ENCODE results near the gene FSHB.
"Not testable (repeated sequence)": the region's sequence is repeated elsewhere in the genome, so short reads cannot be mapped to it uniquely, and the experiment has no call there.

FSHB gene

GRCh38 chr11:30230714-30231113 lies at the start of gene FSHB:
TSS of gene FSHB (plus strand) at chr11:30231014. CDS start at chr11:30231903, 889 bp downstream.
- no peak for DNase-seq (ENCODE audit: low read depth, low spot score)

DNA sequence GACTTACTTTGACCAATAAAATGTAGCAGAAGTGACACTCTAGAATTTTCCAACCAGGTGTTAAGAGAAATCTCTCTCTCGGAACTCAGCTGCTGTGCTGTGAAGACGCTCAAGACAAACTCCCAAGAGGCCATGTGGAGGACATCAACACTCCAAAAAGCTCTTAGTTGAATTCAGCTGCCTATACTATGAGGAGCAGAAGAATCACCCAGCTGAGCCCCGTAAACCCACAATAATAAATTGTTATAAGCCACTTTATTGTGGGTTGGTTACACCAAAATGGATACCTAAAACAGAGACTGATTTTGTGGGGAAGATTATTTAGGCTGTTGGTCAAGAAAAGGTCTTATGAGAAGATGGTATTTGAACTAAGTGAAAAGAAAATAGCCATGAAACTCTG lies 44.1 kb upstream of the FSHB start:
- DNase-seq (ENCODE audit: low read depth, low spot score) = no peak

DNA sequence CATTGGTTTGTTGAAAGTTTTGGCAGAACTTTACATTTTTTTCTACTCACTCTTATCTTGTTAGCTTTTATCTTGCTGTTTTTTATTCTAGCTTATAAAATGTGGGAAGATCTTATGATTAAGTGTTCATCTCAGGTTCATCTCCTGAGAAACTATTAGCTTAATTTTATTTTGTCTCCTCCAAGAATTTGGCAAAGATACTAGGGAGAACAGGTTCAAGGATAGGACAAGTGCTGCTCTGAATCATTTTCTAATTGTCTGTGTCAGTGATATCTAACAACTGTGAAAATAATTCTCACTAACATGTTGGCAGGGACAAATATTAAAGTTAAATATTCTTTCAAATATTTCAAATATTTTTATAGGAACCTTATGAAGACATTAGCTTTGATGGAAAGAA lies 38.2 kb upstream of the FSHB start:
- no peak for DNase-seq (ENCODE audit: low read depth, low spot score)

DNA sequence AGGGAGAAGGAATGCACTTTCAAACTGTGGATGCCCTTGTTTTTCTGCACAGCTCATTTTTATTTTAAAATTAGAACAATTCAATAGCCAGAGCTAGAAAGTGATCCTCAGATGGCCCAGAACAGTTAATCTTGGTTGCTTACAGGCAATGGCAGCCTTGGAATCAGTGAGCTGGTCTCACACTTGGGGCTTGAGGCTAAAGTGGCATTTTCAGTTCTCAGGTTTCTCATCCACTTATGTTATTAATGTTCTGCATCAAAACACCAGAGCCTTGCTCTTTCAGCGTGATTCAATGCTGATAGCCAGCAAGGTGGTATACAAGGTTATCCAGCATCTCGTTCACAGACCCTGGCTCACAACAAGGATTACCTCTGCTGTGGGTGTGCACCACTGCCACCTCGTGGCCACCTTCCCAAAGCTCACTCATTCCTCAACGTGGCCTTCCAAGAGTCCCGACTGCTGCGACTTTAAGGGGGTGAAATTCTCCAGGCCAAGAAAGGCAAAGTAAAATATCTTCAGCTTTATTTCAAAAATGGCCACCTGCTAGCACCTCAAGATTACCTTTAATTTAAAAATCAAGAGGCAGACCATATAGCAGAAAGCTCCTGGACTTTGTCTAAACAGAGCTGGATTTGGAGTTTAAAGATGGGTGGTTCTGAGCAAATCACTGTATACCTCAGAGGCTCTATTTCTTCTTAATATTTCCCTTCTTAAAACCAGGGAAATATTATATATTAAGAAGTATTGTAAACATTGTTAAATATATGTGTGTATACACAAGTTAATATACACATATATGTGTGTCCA lies 34.2 kb upstream of the FSHB start:
- DNase-seq (ENCODE audit: low read depth, low spot score) = no peak

DNA sequence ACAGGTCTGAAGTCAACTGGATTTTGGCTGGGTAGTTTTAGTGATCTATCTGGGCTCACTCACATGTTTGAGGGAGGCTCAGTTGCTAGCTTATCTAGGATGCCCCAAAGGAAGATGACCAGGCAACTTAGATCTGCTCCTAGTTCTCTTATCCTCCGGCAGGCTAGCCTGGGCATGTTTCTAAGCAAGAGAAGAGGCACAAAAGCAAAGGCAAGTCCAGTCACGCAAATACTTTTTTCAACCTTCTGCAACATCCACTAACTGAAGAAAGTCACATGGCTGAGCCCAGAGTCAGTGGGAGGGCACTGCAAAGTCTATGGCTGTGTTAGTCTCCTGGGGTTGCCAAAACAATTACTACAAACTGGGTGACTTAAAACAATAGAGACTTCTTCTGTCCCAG lies 32.9 kb upstream of the FSHB start:
- DNase-seq (ENCODE audit: low read depth, low spot score) = no peak

DNA sequence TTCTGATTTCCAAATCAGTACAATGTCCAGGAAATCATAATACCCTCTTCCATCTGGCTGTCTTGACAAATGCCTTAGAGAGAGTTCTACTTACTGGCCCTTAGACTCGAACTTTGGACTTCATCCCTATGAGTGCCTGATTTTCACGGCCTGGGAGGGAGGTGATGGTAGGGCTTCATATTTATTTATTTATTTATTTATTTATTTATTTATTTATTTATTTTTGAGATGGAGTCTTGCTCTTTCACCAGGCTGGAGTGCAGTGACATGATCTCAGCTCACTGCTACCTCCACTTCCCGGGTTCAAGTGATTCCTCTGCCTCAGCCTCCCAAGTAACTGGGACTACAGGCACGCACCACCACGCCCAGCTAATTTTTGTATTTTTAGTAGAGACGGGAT lies 27.8 kb upstream of the FSHB start:
- DNase-seq (ENCODE audit: low read depth, low spot score) = not testable (repeated sequence)

GRCh38 chr11:30203850-30204249 lies 27.0 kb upstream of the FSHB start:
- DNase-seq (ENCODE audit: low read depth, low spot score) = no peak

DNA sequence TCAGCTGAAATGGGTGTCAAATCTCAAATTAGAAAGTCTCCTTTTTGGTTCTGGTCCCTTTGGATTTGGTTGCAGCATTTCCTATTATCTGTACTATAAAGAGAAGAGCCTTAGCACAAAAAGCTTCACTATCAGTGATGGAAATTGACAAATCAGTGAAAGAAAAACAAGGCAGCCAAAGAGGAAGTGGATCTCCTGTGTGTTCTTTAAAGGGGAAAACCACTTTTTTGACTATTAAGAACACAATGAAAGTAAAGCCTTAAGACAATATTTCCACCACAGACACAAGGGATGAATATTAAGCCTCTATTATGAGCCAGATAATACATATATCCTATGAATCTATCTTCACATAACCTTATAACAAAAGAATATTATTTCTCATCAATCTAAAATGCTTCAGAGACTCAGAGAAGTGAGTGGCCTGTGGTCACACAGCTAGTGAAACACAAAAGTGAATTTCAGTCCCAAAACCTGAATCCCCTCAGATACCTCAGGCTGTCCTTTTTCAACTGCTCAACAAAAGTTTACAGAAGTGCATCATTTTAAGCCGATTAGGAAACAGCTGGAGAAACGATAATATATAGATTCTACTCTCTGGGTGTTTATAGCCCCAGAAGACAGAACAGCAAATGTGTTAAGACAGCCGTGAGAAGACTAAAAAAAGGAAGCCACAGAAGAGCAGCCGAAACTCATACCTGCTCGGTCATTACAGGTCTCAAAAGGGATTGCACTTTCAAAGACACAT lies 24.4 kb upstream of the FSHB start:
- no peak for DNase-seq (ENCODE audit: low read depth, low spot score)

DNA sequence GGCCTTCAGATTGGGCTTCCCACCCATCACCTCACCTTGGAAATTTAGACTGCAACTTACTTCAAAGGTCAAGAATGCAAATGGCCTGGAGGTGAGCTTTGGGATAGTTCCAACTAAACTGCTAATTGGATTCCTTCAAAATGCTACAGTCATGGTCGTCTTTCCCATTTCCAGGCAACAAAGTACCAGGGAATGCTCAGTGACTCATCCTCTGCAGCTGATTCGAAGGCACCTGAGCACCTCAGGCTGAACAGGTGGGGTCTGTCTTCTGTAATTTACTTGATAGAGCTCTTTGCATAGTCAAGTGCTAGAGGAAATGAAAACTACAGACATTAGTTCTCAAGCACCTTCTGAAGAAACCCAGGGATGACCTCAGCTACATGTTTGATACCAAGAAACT lies 20.5 kb upstream of the FSHB start:
- no peak for DNase-seq (ENCODE audit: low read depth, low spot score)

DNA sequence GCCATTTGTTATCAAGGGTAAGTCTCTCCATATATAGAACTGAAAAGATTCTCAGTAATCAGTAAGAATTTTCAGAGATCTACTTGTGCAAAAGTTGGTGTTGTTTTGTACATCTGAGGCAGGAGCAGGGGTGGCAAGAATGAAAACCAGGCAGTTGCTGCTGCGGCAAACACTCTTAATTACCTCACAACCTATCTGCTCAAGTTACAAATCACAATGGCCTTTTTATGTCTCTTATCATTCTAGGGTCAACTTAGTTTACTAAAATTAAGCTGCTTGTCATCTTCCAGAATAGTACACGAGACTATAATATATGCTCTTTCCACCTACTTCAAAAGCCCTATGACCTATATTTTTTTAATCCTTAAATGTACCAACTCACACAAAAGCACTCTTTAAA lies 14.3 kb upstream of the FSHB start:
- DNase-seq (ENCODE audit: low read depth, low spot score) = no peak

DNA sequence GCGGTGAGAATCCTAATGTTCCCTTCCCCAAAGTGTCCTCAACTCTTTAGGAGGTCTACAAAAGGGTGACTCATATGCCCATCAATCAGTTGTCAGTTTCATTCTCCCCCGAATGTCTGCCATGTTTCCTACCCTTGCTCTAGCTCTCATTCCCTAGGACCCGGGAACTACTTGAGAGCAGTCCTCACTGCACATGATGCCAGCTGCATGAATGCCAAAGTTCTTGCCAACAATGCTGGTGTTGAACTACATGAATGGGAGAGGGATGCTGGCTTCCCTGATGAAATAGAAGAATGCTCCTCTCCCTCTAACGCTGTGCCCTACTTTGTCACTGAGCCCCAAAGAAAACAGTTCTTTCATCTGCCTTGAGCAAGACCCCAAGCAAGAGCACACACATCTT lies 12.5 kb upstream of the FSHB start:
- no peak for DNase-seq (ENCODE audit: low read depth, low spot score)

GRCh38 chr11:30225642-30226041 lies 5.2 kb upstream of the FSHB start:
- no peak for DNase-seq (ENCODE audit: low read depth, low spot score)

- no peak for DNase-seq (ENCODE audit: low read depth, low spot score)
These were observed 2.4 kb upstream of the FSHB start for GRCh38 chr11:30228323-30228884.

DNA sequence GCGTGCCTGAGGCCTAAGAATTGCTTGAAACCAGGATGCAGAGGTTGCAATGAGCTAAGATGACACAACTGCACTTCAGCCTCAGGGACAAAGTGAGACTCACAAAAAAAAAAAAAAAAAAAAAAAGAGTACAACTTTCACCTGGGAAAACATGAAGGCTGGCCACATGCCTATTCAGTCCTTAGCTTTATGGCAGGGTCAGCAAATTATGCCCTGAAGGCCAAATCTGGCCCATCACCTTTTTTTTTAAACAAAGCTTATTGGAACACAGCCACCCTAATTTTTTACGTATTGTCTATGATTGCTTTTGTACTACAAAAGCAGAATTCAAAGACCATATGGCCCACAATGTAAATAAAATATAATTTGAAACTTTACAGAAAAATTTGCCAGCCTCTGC lies 8.2 kb downstream of the FSHB start:
- no peak for DNase-seq (ENCODE audit: low read depth, low spot score)

DNA sequence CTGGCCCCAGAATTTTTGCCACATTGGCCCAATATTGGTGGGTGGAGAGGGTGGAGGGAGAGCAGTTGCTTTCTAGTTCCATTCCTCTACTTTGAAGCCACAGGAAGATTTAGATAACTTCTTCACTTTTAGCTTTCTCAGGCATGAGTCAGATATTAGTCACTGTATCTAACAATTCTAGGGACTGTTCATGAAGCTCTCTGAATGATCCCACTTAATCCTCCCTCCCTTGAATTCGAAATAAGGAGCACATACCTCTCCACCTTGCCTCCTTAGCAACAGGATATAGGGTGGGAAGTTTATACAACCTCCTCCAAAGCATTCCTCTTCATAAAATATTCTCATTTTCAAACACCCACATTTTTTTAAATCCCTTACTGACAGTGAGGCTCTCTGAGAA lies 13.5 kb downstream of the FSHB start:
- no peak for DNase-seq (ENCODE audit: low read depth, low spot score)

DNA sequence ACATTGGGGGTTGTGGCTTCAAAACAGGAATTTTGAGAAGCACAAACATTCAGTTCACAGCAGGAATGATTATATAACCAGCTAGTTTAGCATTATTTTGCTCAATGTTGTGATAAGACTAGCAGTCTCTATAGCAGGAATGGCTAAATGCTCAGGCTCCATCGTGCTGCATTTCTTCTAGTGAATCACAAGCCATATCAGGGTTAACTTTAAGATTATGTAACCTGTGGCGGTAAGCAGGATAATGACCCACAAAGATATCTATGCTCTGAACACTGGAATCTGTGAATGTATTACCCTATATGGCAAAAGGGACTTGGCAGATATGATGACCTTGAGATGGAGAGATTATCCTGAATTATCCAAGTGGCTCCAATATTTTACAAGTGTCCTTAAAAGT lies 14.8 kb downstream of the FSHB start:
- DNase-seq (ENCODE audit: low read depth, low spot score) = no peak

DNA sequence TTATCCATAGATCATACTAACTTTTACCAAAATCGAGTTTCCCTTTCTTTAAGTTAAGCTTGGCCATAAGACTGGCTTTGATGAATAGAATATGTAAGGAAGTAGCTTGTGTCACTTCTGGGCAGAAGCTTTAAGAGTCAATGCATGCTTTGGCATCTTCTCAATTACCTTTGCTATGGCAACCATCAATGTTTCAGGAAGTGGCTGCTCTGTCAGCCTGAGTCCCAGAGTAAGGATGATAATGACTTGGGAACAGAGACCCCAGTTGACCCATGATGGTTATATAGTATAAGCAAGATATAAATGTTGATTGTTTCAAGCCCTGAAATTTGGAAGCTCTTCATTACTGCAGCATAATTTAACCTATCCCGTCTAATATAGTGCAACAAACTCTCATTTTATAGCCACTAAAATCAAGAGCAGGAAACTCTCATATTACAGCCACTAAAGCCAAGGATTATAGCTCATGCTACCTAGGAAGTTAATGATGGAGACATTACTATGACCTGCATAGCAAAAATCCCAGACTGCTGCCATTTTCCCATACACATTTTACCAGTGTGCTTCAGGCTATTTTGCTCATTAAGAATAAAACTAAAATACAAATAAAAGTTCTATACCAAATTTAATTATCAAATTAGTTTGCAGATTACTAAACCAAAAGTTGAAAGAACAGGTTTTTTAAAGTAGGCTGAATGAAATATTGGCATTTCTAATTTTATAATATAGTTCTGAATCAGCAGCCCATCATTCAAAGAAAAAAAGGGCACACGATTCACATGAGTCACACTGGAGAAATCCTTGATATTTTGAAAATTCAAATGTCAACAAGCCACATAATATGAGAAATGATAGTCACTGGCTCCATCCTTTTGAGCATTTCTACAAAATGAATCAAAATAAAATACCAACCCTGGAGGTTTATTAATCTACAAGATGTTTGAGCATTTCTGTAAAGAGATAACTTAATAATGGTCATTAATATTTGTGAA lies 23.8 kb downstream of the FSHB start:
- DNase-seq (ENCODE audit: low read depth, low spot score) = no peak

DNA sequence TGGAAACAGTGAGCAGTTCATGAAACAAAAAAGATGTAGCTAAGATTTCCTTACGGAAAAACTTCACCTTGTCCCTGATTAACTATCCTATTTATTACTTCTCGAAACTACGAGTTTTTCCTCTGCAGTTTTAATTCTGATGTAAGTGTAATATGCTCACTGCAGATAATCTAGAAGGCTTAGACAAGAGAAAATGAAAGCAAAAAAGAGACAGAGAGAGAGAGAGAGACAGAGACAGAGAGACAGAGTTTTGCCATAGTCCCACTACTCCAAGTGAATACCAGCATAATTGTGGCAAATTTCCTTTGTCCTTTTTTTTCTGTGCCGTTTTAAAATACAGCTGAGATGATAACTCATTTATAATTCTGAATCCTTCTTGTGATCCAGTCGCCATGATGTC lies 24.8 kb downstream of the FSHB start:
- no peak for DNase-seq (ENCODE audit: low read depth, low spot score)

- DNase-seq (ENCODE audit: low read depth, low spot score) = no peak
These were observed 26.2 kb downstream of the FSHB start for GRCh38 chr11:30257058-30257457.

DNA sequence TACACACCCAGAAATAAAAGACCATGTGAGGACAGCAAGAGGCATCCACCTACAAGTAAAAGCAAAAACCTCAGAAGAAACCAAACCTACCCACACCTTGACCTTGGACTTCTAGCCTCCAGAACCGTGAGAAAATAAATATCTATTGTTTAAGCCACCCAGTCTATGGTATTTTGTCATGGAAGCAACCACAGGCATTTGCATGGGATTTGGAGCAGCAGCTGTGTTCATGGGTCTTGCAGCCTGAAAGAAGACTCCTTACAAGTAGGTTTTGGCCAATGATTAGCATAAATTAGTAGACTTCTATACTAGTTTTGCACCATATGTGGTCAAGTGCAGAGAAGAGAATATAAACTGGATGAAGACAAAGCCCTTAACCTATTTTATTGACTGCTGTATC lies 27.9 kb downstream of the FSHB start:
- no peak for DNase-seq (ENCODE audit: low read depth, low spot score)

DNA sequence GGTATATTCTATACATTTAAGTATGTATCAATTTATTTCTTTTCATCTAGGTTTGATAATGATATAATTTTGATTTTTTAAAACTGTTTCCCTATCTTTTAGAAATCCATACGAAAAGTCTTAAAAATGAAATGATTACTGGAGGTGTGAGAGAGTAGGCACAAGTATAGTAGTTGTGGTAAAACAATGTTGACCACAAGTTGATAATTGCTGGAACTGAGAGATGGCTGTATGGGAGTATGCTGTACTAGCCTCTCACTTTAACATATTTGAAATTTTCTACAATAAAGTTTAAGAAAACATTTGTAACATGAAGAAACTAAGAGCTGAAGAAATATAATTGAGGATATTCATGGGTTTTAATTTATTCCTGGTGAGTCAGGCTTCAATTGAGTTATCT lies 30.0 kb downstream of the FSHB start:
- DNase-seq (ENCODE audit: low read depth, low spot score) = no peak

- no peak for DNase-seq (ENCODE audit: low read depth, low spot score)
These were observed 31.0 kb downstream of the FSHB start for GRCh38 chr11:30261821-30262220.

Data from activated CD4-positive, CD25-positive, alpha-beta regulatory T cell treated with anti-CD3 and anti-CD28 coated beads, Interleukin-2, amount 50 U/mL, for 16 hours (primary cell).